GM18868 (cell line): ENCODE measurements around the gene UNC5A.

Experiments used
- ATAC-seq: cut with Tn5 transposase; IDR thresholded peaks from one replicate; pipeline ENCODE4 v1.9.1; 2021; ENCODE audit warnings: mild to moderate bottlenecking, moderate library complexity; ENCODE audit not compliant: unreplicated experiment

Gene UNC5A

DNA sequence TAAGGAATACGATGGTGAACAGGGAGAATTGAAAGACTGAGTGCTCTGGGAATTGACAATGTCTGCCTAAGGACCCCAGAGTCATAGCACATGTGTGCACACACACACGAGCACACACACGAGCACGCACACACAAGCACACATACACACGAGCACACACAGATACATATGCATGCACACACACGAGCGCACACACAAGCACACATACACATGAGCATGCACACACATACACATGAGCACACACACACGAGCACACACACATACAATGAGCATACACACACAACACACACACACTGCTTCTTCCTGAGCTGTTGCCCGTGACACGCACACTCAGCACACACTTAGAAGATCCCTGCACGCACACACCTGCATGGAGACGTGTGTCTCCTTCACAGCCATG, 10.9 kb upstream of the UNC5A start:
- no peak for ATAC-seq

DNA sequence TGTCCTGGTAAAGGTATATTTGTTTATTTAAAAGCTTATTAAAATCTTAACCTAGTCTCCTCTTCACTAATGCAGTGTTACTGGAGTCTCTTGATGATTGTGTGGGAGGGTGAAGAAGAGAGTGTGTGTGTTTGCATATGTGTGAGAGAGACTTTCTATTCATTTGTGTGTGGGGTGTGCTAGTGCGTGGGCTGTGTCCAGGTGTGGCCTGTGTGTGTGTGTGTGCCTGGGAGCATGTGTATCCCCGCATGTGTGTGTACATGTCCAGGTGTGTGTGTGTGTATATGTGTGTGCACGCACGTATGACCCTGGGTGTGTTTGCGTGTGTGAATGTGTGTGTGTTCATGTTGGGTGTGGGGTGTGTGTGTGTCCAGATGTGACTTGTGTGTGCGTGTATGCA, 10.3 kb upstream of the UNC5A start:
- ATAC-seq, result no peak

- ATAC-seq, result no peak
Observed at GRCh38 chr5:176802116-176802784, 8.1 kb upstream of the UNC5A start.

DNA sequence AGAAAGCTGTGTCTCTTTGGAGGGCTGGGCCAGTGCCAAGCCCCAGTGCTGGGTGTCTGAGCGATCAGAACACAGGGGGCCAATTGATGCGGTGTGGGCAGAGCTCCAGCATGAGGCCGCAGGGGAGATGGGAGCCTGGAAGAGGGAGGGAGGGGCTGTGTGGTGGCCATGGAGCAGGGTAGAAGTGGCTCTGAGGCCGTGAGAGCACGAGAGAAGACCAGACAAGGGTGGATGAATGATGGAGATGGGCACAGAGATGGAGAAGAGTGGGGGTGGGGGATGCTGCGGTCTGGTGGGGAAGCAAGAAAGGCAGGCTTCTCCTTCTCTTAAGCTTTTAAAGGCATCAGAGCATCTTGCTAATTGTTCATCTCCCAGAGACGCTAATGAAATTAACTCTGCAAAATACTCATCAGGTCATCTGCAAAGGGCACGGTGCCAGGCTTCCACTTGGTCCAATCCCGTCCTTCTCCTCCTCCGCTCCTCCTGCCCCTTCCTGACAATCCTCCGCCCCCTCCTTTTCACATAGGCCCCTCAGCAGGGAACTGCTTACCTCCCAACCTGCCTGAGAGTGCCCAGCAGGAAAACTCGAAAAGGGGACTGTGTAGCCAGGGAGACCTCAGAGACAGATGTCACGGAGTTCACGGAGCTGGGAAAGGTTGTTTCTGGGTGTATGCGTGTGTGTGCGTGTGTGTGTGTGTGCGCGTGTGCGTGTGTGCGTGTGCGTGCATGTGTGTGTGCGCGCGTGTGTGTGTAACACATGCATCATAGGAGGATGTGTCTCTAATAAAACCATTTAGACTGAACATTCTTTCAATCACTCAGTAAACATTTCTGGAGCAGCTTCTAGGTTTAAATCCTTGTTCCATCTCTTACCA, 7.1 kb upstream of the UNC5A start:
- no peak for ATAC-seq

- ATAC-seq, result no peak
Observed at GRCh38 chr5:176803943-176804498, 6.3 kb upstream of the UNC5A start.

- no peak for ATAC-seq
Observed at GRCh38 chr5:176806137-176806536, 4.2 kb upstream of the UNC5A start.

DNA sequence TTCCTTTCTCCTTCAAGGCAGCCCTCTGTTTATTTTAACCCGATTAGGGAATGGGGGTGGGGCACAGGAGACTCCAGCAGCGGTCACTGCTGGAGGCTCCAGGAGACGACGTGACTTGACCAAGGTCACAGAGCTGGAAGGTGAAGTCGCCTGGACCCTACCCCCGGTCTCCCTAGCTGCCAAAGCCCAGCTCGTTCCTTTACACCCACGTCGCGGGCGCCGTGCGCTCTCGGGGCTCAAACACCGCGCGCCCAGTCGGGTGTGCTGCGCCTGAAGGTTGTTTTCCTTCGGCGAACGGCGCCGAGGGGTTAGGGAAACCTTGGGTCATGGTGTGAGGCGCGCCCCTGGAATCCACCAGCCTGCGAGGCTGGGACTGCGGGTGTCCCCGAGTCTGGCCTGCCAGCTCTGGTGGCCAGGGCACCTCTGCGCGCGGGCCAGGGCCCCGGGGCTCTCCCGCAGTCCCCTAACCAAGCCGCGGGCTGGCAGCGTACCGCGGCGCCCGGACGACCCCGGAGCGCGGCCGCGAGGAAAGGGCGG, 747 bp upstream of the UNC5A start:
- ATAC-seq, result no peak

DNA sequence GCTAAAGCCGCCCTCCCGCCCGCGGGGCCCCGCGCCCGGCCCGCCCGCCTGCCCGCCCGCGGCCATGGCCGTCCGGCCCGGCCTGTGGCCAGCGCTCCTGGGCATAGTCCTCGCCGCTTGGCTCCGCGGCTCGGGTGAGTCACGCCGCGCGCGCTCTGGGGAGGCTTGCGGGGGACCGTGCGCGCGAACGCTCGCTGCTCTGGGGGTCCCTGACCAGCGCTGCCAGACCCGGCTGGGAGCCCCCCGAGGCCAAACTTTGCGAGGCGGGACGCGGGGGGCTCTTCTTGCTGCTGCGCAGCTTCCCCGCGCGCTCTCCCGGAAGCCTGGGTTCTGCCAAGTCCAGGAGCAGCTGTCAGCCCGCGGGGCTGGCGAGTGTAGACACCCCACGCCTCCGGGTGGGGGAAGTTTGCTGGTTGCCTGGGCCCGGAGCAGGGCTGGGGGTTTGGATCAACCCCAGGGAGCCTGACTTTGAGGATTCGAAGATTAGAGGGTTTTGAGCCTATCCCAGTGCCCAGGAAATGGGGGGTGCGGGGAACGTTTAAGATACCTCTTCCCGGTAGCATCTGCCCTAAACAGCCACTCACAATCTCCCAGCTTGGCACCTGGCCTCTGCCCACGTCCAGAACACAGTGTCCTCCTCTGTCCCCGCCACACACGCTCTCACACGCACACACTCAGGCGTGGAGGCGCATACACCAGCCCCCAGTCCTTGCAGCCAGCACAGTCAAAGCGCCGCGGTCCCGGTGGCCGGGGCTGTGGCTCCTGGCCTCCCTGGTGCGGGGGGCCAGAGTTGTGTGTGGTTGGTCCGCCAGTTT, 535 bp downstream of the UNC5A start:
- no peak for ATAC-seq

GRCh38 chr5:176812269-176813259, 2.2 kb downstream of the UNC5A start:
- ATAC-seq, result no peak

DNA sequence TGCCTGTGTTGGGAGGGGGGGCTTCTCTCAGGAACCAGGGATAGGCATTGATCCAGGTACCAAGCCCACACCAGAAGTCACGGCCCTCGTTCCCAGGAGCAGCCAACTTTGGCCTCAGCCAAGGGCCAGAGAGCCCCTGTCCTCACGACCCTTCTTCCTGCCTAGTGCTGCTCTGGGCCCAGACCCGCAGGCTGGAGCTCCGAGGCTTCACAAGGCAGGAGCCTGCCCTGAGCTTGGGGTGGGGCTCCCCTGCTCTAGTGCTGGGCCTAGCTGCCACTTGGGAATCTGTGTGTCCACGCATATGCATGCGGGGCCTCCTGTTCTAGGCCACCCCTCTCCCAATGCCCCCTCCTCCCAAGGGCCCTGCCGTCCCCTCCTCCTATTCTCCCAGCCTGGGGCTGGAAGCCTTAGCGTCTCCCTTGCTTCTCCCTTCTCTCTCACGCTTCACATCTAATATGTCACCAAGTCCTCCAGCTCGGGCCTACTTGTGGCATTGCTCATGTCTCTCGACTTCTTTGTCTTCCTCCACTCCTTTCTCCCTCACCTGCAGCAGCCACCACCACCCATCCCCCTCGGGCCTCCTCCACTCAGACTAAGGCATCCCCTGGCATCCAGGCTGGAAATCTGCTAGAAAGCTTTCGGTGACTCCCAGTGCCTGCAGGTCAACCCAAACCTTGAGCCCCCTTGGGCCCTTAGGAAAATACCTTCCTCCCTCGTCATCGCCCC, 3.4 kb downstream of the UNC5A start:
- ATAC-seq, result no peak

DNA sequence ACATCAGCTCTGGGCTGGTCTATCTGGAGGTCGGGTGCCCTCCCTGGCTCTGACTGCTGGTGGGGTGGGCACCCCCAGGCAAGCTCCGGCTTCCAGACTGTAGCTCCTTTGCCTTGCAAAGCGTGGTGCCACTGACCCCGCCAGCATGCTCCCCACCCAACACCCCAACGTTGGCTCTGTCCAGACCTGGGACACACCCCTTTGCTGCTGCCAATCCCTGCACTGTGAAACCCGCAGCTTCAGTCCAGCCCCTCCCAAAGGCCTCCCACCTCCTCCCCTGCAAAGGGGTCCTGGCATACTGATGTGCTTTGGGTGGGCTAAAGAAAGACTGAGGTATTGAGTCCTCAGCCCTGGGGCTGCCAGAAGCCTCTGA, 3.9 kb downstream of the UNC5A start:
- no peak for ATAC-seq

DNA sequence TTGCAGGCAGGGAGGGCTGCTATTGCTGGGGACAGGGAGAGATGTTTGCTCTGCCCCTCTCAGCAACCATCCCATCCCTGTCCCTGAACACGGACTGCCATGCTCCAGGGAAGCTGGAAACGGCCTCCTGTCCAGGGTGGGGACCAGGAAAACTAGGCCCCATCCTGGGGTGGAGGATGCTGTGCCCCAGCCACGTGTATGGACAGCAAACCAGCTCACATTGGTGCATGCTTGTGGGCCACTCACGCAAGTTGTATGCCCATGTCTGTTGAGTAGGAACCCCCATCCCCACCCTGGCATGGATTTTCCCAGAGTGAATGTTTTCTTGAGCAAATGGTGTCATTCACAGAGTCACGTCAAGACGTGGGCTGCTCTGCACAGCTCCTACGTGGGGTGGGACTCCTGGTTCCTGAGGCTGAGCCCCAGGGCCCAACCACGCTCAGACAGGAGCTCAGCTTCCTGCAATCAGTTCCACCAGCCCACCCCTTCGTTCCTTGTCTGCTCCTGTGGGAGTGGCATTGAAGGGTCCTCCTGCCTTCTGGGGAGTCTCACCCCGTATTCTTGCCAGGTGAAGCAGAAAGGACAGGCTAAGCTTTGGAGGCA, 4.6 kb downstream of the UNC5A start:
- ATAC-seq, result no peak

GRCh38 chr5:176816043-176816745, 5.8 kb downstream of the UNC5A start:
- no peak for ATAC-seq

GRCh38 chr5:176816791-176817347, 6.5 kb downstream of the UNC5A start:
- ATAC-seq, result no peak

- no peak for ATAC-seq
Observed at GRCh38 chr5:176817369-176817840, 7.0 kb downstream of the UNC5A start.

GRCh38 chr5:176817841-176818377, 7.5 kb downstream of the UNC5A start:
- no peak for ATAC-seq

DNA sequence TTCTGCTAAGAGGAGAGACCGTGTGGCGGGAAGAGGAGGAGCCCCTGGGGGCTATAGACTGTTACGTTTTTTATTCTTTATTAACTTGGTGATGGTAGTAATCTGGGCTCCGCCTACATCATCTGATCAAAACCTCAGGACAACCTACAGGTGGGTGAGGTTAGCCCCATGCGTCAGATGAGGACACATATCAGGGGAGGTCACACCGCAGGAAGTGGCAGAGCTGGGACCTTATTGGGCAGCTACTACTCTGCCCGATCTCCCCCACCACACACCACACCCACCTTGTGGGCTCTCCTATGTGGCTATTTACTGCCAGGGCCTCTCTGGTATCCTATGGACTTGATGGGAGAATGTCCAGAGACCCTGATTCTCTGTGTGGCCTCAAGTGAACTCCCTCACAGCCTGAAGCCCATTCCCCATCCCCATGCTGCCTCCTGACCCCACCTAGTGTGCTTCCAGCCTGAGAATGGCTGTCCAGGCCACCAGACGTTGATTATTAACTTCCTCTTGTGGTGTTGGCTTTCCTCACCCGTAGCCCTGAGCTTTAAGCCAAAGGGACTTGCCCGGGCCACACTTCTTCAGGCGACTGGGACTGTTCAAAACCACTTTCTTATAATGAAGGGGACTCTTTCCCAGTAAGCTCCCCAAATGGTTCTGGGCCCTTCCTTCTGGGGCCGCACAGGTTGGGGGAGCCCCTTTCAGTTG, 8.2 kb downstream of the UNC5A start:
- ATAC-seq, result no peak
